ENCODE data around the gene RNF40. TPM values are rescaled to one million over a fixed set of nuclear protein-coding genes. Genes with fewer than 3 reads are reported as not detected.

RNF40 gene
- total and polyA plus RNA-seq, 2 of the 8 experiments (the other 6 are each of a cell fraction or from before 2014, with no cell fraction given): 38.5 to 68.7 TPM

DNA sequence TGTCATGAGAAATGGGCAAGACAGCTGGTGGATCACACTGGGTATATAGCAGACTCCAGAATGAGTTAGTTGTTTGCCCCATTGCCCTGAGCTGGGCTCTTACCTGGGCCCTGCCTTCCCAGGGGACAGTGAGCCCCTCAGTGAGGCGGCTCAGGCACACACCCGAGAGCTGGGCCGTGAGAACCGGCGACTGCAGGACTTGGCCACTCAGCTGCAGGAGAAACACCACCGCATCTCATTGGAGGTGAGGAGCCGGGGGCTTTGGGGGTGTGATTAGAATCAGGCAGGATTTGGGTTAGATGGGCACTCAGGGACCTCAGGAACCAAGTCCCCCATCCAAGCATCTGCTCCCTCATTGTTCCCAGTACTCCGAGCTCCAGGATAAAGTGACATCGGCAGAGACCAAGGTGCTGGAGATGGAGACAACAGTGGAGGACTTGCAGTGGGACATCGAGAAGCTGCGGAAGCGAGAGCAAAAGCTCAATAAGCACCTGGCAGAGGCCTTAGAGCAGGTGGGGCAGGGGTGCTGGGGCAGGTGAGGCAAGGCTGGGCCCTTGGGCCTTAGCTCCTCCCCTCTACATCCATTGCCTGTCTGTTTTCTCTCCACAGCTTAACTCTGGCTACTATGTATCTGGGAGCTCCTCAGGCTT is 2.8 kb downstream of the RNF40 start (continued):
- TF ChIP-seq, protein P1, sequence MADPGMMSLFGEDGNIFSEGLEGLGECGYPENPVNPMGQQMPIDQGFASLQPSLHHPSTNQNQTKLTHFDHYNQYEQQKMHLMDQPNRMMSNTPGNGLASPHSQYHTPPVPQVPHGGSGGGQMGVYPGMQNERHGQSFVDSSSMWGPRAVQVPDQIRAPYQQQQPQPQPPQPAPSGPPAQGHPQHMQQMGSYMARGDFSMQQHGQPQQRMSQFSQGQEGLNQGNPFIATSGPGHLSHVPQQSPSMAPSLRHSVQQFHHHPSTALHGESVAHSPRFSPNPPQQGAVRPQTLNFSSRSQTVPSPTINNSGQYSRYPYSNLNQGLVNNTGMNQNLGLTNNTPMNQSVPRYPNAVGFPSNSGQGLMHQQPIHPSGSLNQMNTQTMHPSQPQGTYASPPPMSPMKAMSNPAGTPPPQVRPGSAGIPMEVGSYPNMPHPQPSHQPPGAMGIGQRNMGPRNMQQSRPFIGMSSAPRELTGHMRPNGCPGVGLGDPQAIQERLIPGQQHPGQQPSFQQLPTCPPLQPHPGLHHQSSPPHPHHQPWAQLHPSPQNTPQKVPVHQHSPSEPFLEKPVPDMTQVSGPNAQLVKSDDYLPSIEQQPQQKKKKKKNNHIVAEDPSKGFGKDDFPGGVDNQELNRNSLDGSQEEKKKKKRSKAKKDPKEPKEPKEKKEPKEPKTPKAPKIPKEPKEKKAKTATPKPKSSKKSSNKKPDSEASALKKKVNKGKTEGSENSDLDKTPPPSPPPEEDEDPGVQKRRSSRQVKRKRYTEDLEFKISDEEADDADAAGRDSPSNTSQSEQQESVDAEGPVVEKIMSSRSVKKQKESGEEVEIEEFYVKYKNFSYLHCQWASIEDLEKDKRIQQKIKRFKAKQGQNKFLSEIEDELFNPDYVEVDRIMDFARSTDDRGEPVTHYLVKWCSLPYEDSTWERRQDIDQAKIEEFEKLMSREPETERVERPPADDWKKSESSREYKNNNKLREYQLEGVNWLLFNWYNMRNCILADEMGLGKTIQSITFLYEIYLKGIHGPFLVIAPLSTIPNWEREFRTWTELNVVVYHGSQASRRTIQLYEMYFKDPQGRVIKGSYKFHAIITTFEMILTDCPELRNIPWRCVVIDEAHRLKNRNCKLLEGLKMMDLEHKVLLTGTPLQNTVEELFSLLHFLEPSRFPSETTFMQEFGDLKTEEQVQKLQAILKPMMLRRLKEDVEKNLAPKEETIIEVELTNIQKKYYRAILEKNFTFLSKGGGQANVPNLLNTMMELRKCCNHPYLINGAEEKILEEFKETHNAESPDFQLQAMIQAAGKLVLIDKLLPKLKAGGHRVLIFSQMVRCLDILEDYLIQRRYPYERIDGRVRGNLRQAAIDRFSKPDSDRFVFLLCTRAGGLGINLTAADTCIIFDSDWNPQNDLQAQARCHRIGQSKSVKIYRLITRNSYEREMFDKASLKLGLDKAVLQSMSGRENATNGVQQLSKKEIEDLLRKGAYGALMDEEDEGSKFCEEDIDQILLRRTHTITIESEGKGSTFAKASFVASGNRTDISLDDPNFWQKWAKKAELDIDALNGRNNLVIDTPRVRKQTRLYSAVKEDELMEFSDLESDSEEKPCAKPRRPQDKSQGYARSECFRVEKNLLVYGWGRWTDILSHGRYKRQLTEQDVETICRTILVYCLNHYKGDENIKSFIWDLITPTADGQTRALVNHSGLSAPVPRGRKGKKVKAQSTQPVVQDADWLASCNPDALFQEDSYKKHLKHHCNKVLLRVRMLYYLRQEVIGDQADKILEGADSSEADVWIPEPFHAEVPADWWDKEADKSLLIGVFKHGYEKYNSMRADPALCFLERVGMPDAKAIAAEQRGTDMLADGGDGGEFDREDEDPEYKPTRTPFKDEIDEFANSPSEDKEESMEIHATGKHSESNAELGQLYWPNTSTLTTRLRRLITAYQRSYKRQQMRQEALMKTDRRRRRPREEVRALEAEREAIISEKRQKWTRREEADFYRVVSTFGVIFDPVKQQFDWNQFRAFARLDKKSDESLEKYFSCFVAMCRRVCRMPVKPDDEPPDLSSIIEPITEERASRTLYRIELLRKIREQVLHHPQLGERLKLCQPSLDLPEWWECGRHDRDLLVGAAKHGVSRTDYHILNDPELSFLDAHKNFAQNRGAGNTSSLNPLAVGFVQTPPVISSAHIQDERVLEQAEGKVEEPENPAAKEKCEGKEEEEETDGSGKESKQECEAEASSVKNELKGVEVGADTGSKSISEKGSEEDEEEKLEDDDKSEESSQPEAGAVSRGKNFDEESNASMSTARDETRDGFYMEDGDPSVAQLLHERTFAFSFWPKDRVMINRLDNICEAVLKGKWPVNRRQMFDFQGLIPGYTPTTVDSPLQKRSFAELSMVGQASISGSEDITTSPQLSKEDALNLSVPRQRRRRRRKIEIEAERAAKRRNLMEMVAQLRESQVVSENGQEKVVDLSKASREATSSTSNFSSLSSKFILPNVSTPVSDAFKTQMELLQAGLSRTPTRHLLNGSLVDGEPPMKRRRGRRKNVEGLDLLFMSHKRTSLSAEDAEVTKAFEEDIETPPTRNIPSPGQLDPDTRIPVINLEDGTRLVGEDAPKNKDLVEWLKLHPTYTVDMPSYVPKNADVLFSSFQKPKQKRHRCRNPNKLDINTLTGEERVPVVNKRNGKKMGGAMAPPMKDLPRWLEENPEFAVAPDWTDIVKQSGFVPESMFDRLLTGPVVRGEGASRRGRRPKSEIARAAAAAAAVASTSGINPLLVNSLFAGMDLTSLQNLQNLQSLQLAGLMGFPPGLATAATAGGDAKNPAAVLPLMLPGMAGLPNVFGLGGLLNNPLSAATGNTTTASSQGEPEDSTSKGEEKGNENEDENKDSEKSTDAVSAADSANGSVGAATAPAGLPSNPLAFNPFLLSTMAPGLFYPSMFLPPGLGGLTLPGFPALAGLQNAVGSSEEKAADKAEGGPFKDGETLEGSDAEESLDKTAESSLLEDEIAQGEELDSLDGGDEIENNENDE (IDR thresholded peaks at IDR 0.05; ENCODE audit: insufficient replicate concordance, low read length): no peak
- TF ChIP-seq, protein P2, sequence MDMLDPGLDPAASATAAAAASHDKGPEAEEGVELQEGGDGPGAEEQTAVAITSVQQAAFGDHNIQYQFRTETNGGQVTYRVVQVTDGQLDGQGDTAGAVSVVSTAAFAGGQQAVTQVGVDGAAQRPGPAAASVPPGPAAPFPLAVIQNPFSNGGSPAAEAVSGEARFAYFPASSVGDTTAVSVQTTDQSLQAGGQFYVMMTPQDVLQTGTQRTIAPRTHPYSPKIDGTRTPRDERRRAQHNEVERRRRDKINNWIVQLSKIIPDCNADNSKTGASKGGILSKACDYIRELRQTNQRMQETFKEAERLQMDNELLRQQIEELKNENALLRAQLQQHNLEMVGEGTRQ (IDR thresholded peaks at IDR 0.05; ENCODE audit: low read length): no peak
- TF ChIP-seq SIX5 (IDR thresholded peaks at IDR 0.05; ENCODE audit: low read depth, low read length) (no peak), TAF7 (optimal IDR thresholded peaks at IDR 0.05; ENCODE audit: borderline replicate concordance, low read depth, low read length) (no peak), POLR2A (IDR thresholded peaks at IDR 0.05; ENCODE audit: control extremely low read depth in 1 of 2, low read depth in 2 of 2, low read length in 2 of 2) (no peak), TAF1 (IDR thresholded peaks at IDR 0.05; ENCODE audit: low read depth, low read length) (no peak)

Measured in H1 (cell line).